HG03103 (cell line): ENCODE results near the gene SHB.

Experiments used
- ATAC-seq: cut with Tn5 transposase; IDR thresholded peaks from one replicate; pipeline ENCODE4 v1.9.1; 2021; ENCODE audit warnings: low read depth; ENCODE audit not compliant: unreplicated experiment

SHB gene

DNA sequence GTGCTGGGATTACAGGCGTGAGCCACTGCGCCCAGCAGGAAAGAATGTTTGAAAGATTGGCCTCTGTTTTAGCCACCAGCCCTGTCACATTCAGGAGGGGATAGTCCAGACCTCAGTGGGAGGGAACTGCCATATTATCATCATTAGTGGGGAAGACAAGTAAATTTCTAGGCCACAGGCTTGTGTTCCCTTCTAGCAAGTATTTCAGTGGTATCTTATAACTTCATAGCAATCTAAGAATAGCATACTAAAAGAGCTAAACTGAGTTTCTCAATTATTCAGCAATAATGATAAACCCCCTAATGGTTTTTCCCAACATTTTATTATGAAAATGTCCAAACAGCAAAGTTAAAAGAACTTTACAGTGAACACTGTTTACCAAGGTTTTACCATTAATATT lies 195.1 kb downstream of the SHB start:
- no peak for ATAC-seq

DNA sequence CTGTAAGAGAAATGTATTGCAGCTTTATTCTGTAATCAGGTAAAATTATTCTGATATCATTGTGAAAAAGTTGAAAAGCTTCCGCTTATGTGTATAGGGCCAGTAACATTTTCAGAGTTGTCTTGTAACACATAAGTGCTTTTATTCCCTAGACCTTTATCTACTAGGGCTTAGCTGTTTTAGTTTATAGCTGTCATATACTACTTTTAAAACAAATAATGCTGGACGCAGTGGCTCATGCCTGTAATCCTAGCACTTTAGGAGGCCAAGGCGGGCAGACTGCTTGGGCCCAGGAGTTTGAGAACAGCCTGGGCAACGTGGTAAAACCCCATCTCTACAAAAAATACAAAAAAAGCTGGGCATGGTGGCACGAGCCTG lies 198.2 kb downstream of the SHB start:
- ATAC-seq: no peak

DNA sequence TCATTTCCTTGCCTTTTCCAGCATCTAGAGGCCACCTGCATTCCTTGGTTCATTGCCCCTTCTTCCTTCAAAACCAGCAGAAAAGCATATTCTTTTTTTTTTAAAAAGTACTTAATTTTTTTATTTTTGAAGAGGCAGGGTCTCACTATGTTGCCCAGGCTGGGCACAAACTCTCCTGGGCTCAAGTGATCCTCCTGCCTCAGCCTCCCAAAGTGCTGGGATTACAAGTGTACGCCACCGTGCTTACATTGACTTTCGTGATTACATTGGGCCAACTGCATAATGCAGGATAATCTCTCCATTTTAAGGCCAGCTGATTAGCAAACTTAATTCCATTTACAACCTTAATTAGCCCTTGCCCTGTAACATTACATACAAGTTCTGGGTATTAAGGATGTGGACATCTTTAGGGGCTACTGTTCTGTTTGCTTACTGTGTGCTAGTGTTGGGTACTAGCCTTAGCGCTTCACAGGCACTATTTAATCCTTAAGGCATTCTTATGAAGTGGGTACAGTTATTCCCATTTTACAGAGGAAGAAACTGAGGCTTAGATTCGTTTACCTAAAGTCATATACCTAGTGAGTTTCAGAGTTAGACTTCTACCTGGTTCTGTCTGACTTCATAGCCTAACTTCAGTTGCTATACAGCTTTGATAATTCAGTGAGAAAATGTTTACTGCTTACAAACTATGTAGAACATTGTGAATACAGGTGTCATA lies 198.8 kb downstream of the SHB start:
- no peak for ATAC-seq
